Measurements from ENCODE around the gene U2AF1L4. TPM values are rescaled to one million over a fixed set of nuclear protein-coding genes. Genes with fewer than 3 reads are reported as not detected.

U2AF1L4 gene
- total RNA-seq, 1 donor from 2014 or later, result 19.4 TPM

DNA sequence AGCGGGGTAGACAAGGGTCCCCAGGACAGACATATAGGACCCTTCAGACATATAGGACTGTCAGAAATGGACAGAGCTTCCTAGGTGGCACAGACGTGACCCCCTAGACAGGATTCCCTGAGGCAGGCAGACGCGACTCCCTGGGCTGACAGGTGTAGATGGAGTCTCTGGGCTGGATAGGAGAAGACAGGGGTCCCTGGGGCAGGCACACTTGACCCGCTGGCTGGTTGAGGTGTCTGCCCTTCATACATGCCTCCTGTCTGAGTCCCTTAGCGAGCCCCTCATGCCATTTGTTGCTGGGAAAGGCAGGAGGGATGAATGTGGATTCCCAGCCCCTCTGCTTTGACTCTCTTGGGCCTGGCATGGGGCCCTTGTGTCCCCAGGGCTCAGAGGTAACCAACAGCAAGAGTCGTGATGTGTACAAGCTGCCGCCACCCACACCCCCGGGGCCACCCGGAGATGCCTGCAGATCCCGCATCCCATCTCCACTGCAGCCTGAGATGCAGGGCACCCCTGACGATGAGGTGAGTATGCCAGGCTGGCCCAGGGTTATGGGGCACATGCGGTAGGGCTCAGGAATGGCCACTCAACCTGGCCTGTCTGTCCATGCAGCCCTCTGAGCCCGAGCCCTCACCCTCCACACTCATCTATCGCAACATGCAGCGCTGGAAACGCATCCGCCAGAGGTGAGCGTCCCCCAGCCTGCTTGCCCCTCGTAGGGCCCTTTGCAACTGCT, 8.6 kb upstream of the U2AF1L4 start:
- TF ChIP-seq, protein P1, sequence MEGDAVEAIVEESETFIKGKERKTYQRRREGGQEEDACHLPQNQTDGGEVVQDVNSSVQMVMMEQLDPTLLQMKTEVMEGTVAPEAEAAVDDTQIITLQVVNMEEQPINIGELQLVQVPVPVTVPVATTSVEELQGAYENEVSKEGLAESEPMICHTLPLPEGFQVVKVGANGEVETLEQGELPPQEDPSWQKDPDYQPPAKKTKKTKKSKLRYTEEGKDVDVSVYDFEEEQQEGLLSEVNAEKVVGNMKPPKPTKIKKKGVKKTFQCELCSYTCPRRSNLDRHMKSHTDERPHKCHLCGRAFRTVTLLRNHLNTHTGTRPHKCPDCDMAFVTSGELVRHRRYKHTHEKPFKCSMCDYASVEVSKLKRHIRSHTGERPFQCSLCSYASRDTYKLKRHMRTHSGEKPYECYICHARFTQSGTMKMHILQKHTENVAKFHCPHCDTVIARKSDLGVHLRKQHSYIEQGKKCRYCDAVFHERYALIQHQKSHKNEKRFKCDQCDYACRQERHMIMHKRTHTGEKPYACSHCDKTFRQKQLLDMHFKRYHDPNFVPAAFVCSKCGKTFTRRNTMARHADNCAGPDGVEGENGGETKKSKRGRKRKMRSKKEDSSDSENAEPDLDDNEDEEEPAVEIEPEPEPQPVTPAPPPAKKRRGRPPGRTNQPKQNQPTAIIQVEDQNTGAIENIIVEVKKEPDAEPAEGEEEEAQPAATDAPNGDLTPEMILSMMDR (conservative IDR thresholded peaks at IDR 0.05), result no peak
- Mint-ChIP-seq H3K27me3 (ENCODE audit: low read depth) (peaks cover 2% of the 10 kb centered on the region), H3K4me3 (peak overlapping the region; percentile 47), H3K9me3 (no peaks in the 10 kb centered on the region), H3K4me1 (peaks cover 21% of the 10 kb centered on the region), H3K27ac (ENCODE audit: unreplicated experiment) (no peak overlapping the region), H3K36me3 (ENCODE audit: low read depth) (no peaks in the 10 kb centered on the region)
- DNase-seq (ENCODE audit: low read depth, low spot score), result no peak

DNA sequence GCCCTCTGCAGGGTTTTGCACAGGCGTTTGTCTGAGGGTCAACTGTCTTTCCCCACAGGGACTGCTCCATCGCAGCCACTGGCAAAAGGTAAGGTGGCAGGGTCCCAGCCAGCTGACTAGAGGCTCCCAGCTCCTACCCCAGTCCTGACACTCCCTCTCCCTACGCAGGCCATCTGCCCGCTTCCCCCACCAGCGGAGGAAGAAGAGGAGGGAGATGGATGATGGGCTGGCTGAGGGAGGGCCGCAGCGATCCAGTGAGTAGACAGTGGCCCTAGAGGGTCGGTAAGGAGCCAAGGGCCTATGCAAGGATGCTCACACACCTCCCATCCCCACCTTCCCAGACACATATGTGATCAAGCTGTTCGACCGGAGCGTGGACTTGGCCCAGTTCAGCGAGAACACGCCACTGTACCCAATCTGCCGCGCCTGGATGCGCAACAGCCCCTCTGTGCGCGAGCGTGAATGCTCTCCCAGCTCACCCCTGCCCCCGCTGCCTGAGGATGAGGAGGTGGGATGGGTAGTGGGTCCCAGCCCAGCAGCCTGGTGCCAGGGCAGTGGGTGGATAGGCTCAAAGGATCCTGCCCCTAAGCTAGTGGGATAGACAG, 7.6 kb upstream of the U2AF1L4 start:
- TF ChIP-seq, protein P1 (conservative IDR thresholded peaks at IDR 0.05), result no peak
- peaks cover 24% of the 10 kb centered on the region for H3K4me1 Mint-ChIP-seq
- H3K27me3 Mint-ChIP-seq (ENCODE audit: low read depth), result peaks cover 2% of the 10 kb centered on the region
- H3K9me3 Mint-ChIP-seq, result no peaks in the 10 kb centered on the region
- H3K27ac Mint-ChIP-seq (ENCODE audit: unreplicated experiment), result no peak overlapping the region
- H3K36me3 Mint-ChIP-seq (ENCODE audit: low read depth), result no peaks in the 10 kb centered on the region
- no peak for DNase-seq (ENCODE audit: low read depth, low spot score)
- H3K4me3 Mint-ChIP-seq, result no peak overlapping the region

DNA sequence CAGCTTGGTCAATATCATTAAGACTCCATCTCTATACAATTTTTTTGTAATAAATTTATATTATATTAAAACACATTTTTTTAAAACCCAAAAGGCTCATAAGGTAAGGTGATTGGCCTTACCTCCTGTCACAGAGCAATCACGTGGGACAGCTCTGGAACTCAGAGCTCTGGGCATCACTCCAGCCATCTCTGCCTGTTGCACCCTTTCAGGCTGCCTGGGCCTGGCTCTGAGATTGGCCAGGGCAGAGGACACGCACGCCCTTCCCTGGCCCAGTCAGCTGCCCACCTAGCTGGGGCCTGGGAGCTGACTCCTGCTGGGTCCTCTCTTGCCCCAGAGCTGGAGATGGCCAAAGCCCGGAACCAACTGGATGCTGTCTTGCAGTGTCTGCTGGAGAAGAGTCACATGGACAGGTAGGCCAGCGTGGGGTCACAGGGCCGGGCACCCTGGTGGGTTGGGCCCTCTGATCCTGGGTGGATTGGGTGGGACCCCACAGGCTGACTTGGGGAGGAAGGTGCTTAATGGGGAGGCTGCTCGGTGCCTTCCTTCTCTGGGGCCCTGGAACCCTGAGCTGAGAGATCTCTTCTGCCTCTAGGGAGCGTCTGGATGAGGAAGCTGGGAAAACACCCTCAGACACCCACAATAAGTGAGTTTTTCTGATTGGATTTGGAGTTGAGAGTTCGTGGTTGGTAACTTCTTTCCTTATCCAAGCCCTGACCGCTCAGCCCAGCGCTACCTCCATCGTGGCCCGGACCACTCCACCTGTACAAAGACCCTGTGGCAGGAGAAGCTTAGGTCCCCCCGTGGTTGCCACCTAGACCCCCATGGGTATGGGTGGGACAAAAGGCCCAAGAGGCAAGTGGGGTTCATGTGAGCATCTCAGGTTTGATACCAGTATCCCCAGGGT, 6.9 kb upstream of the U2AF1L4 start:
- peaks cover 25% of the 10 kb centered on the region for H3K4me1 Mint-ChIP-seq
- TF ChIP-seq, protein P1 (conservative IDR thresholded peaks at IDR 0.05), result no peak
- no peak overlapping the region for H3K4me3 Mint-ChIP-seq
- H3K27me3 Mint-ChIP-seq (ENCODE audit: low read depth), result peaks cover 2% of the 10 kb centered on the region
- no peak for DNase-seq (ENCODE audit: low read depth, low spot score)
- no peak overlapping the region for H3K27ac Mint-ChIP-seq (ENCODE audit: unreplicated experiment)
- no peaks in the 10 kb centered on the region for H3K9me3 Mint-ChIP-seq
- no peaks in the 10 kb centered on the region for H3K36me3 Mint-ChIP-seq (ENCODE audit: low read depth)

DNA sequence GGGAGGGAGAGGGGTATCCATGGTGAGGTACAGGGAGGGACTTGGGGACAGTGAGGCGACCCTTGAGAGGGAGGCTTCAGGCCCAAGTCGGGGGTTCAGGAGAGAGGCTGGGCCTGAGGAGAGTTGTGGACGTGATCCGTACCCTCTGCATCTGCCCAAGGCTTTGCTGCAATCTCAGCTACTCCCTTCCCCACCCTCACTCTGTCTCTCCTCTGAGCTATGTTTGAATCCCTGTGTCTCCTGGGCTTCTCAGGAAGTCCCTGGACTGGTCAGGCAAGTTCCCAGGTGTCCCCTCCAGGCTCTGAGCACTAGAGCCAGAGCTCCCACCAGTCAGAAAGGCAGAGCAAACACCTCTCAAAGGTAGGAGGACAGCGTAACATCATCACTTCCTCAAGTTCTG, 4.9 kb upstream of the U2AF1L4 start:
- Mint-ChIP-seq H3K27ac (ENCODE audit: unreplicated experiment) (no peak overlapping the region), H3K27me3 (ENCODE audit: low read depth) (no peaks in the 10 kb centered on the region), H3K36me3 (ENCODE audit: low read depth) (no peaks in the 10 kb centered on the region), H3K9me3 (no peaks in the 10 kb centered on the region), H3K4me1 (peaks cover 33% of the 10 kb centered on the region), H3K4me3 (peak overlapping the region; percentile 57)
- no peak for DNase-seq (ENCODE audit: low read depth, low spot score)
- TF ChIP-seq, protein P1 (conservative IDR thresholded peaks at IDR 0.05), result no peak

All from neural crest cell (in vitro differentiated cells).